HFF-Myc (cell line): ENCODE measurements around the gene LUZP2.

ENCODE experiments used
- DNase-seq: peaks from one replicate; pipeline ENCODE4 v3.0.0-alpha.2; 2011; ENCODE audit warnings: low read depth; ENCODE audit errors: extremely low read depth
- H3K4me3 ChIP-seq: replicated peaks from 2 replicates; pipeline ENCODE4 v1.5.1; 2011; ENCODE audit warnings: low read depth, mild to moderate bottlenecking, control low read depth, low read length
- TF ChIP-seq, protein P1 (sequence below): IDR thresholded peaks from 2 replicates; pipeline ENCODE4 v1.5.1; 2012; ENCODE audit warnings: mild to moderate bottlenecking, low read depth, low read length, control low read depth; ENCODE audit errors: missing control alignments

Gene LUZP2

GRCh38 chr11:24760681-24761080 lies 263.8 kb downstream of the LUZP2 start:
- TF ChIP-seq, protein P1, sequence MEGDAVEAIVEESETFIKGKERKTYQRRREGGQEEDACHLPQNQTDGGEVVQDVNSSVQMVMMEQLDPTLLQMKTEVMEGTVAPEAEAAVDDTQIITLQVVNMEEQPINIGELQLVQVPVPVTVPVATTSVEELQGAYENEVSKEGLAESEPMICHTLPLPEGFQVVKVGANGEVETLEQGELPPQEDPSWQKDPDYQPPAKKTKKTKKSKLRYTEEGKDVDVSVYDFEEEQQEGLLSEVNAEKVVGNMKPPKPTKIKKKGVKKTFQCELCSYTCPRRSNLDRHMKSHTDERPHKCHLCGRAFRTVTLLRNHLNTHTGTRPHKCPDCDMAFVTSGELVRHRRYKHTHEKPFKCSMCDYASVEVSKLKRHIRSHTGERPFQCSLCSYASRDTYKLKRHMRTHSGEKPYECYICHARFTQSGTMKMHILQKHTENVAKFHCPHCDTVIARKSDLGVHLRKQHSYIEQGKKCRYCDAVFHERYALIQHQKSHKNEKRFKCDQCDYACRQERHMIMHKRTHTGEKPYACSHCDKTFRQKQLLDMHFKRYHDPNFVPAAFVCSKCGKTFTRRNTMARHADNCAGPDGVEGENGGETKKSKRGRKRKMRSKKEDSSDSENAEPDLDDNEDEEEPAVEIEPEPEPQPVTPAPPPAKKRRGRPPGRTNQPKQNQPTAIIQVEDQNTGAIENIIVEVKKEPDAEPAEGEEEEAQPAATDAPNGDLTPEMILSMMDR, result no peak
- H3K4me3 ChIP-seq, result no peak overlapping the region
- no peak for DNase-seq

GRCh38 chr11:24762076-24762475 lies 265.2 kb downstream of the LUZP2 start:
- H3K4me3 ChIP-seq, result no peak overlapping the region
- TF ChIP-seq, protein P1, result no peak
- DNase-seq, result no peak

DNA sequence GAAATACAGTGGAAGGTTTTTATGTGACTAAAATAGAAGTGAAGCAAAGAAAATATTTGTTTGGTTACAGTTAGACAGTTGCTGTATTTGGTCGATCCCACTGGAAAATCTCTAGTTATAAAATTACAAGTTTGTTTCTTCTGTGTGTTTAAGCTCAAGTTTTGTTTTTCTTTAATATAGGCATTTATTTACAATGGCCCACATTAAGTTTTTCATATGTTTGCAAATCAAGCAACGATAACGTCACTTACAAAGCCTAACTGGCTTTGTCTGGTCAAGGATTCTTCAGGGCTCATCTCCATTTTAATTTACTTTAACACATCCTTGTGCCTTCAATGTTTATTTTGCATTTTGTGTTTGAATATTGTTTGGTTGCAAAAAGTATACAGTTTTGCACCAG lies 270.6 kb downstream of the LUZP2 start:
- no peak overlapping the region for H3K4me3 ChIP-seq
- TF ChIP-seq, protein P1, result no peak
- no peak for DNase-seq

DNA sequence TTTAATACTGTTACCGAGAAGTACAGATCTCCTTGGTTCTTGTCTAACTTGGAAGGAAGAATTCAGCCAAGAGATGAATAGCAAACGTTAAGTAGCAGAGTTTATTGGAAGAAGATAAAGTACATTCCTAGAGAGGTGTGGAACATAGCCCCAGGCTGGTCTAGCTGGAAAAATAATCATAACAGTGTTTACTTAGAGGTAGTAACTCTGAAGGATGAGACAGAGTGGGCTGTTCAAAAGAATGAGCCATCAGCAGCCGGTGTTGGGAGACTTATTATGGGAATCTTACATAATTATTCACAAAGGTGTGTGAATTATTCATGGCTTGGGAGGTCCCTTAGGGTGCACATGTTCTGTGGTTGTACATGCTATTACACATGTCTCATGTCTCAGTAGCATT lies 276.5 kb downstream of the LUZP2 start:
- H3K4me3 ChIP-seq, result no peak overlapping the region
- no peak for DNase-seq
- TF ChIP-seq, protein P1, result no peak

DNA sequence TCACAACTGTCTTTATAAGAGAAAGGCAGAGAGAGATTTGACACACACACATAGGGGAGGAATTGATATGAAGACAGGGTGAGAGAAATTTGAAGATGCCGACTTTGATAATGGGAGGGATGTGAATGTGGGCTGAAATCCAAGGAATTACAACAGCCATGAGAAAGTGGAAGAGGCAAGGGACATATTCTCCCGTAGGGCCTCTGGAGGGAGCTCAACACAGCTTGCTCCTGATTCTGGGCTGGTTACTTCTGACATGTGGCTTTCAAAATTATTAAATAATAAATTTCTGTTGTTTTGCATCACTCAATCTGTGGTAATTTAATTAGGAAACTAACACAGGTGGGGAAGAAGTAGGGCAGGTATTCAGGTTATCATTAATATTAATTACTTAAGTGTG lies 282.9 kb downstream of the LUZP2 start:
- TF ChIP-seq, protein P1, result no peak
- no peak for DNase-seq
- no peak overlapping the region for H3K4me3 ChIP-seq

- no peak overlapping the region for H3K4me3 ChIP-seq
- DNase-seq, result no peak
- TF ChIP-seq, protein P1, result no peak
Observed at GRCh38 chr11:24781288-24781687, 284.4 kb downstream of the LUZP2 start.

DNA sequence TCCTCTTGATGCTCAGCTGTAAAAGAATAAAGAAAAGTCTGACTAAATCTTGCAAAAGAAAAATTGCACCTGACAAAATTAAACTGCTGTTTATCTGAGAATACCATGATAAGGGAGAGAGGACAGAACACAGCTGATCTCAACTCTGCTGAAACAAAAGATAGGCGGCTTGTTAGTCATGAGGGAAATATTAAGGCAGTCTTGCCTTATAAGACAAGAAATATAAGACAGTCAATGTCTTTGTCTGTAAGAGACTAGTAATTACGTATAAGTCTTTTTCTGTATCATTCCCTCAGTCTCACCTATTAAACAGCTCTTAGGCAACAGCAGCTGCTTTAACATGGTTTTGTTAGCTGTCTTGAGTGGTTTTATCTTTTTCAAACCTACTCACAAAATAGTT lies 296.6 kb downstream of the LUZP2 start:
- H3K4me3 ChIP-seq, result no peak overlapping the region
- TF ChIP-seq, protein P1, result no peak
- no peak for DNase-seq
